Bone marrow (tissue), 2 donors: ENCODE measurements around the gene MZT2B.
"Not testable (repeated sequence)": the region's sequence is repeated elsewhere in the genome, so short reads cannot be mapped to it uniquely, and the experiment has no call there.

Experiments used
- DNase-seq, 2 donors: peaks; one replicate each; lab custom pipeline; 2025; lab: John Stamatoyannopoulos, UW

MZT2B gene

GRCh38 chr2:130152816-130153595 lies 29.1 kb upstream of the MZT2B start:
- no peak for DNase-seq

GRCh38 chr2:130153721-130154422 lies 28.2 kb upstream of the MZT2B start:
- not testable (repeated sequence) for DNase-seq

- DNase-seq: not testable (repeated sequence)
Measured at GRCh38 chr2:130154423-130154770, 27.7 kb upstream of the MZT2B start.

GRCh38 chr2:130154773-130155765 lies 27.0 kb upstream of the MZT2B start:
- no peak for DNase-seq

- DNase-seq: not testable (repeated sequence)
Measured at GRCh38 chr2:130155956-130156623, 26.0 kb upstream of the MZT2B start.

DNA sequence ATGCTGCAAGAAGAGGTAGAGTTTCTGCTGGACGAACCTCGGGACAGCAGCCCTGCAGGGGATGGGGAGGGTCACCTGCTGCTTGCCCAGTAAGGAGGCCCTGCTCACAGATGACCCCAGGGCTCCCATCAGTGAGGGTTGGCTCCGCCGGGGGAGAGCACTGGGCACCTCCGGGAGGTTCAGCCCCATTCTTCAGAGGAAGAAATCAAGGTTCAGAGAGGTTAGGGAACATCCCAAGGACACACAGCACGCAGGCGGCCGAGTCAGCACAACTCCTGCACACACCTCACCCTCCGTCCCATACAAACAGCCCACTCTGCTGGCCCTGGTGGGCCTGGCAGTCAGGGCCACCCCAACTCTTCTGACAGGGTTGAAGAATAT lies 25.4 kb upstream of the MZT2B start:
- no peak for DNase-seq

GRCh38 chr2:130157354-130157753 lies 24.7 kb upstream of the MZT2B start:
- DNase-seq: not testable (repeated sequence)

- not testable (repeated sequence) for DNase-seq
Measured at GRCh38 chr2:130157825-130158514, 24.1 kb upstream of the MZT2B start.

DNA sequence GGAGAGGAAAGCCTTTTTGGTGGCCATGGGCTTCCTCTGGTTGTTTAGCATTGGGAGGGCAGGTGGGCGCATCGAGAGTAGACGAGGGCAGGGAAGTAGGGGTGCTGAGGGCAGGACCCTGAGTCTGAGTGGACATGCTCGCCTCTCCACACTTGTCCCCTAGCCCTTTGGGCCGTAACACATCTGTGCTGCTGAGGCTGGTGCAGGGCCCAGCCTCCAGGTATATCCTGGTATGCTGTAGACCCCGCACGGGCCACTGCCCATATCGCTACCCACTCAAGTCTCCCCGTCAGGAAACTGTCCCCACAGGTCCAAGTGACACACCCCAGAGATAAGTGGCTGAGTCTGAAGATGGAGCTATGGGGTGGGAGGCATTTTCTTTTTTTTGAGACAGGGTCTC lies 23.4 kb upstream of the MZT2B start:
- DNase-seq: no peak

- DNase-seq: not testable (repeated sequence)
Measured at GRCh38 chr2:130159376-130159775, 22.7 kb upstream of the MZT2B start.

DNA sequence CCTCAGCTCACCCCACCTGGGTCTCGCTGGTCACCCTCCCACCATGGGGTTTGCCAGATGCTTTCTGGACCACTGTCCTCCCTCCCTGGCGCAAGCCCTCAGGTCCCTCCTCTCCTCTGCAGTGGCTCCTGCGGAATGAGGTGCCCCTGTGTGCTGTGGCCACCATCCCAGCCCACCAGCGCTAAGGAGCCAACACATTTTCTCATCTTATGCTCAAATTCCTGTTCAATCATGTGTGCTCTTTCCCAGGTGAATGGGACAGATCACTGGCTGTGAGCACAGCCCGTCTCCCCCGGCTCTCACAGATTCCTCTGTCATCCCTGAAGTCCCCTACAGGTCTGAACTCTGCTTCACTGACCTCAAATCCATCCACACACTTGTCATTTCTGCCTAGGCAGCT lies 21.9 kb upstream of the MZT2B start:
- no peak for DNase-seq

- DNase-seq: not testable (repeated sequence)
Measured at GRCh38 chr2:130160838-130161705, 21.0 kb upstream of the MZT2B start.

DNA sequence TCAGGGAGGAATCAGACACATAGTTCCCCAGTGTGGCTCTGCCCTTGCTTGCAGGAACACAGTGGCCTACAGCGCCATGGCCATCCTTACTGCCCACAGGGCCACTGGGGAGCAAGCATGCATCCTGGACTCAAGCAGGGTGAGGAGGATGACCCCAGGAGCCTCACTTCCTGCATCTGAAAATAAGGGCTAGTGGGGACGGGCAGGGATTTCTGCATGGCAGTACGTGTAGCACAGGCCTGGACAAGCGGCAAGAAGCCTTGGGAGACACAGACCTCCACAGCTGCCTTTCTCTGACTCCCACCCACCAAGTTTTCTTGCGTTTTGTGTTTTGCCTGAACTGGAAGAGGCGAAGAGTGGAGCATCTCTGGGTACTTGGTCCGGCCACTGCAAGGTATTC lies 19.6 kb upstream of the MZT2B start:
- not testable (repeated sequence) for DNase-seq

- no peak for DNase-seq
Measured at GRCh38 chr2:130162968-130163367, 19.1 kb upstream of the MZT2B start.

DNA sequence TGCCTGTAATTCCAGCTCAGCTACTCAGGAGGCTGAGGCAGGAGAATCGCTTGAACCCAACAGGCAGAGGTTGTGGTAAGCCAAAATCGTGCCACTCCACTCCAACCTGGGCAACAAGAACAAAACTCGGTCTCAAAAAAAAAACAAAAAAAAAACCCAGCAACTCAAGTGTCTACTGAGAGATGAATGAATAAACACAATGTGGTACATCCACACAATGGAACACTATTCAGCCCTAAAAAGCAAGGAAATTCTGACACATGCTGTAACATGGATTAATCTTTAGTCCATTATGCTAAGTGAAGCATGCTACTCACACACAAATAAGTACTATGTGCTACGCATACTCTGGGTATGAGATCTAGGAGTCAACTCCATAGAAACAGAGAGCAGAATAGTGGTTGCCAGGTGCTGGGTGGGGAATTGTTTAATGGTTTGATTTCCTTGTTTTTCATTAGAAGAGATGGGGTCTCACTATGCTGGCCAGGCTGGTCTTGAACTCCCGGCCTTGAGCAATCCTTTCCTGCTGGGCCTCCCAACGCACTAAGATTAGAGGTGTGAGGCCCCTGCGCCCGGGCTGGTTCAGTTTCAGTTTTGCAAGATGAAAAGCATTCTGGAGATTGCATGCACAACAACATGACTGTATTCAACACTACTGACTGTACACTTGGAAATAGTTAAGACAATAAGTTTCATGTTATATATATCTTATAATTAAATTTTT lies 16.6 kb upstream of the MZT2B start:
- DNase-seq: no peak

DNA sequence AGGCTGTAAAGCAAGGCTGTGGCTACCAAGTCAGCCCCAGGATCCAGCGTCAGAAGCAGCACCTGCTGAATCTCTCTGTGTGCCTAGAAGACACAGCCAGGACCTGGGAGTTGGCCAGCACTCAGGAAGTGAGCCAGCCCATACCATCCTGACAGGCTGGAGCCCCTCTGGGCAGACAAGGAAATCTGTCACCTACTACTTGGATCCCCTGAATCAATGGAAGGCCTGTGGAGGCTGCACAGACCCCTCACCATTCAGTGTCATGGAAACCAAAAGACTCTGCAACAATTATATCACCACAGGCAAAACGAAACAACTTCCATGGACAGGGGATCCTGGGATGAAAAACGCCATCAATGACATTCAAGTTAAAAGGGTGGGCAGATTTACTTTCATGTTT lies 15.5 kb upstream of the MZT2B start:
- not testable (repeated sequence) for DNase-seq

- not testable (repeated sequence) for DNase-seq
Measured at GRCh38 chr2:130169163-130169562, 12.9 kb upstream of the MZT2B start.

DNA sequence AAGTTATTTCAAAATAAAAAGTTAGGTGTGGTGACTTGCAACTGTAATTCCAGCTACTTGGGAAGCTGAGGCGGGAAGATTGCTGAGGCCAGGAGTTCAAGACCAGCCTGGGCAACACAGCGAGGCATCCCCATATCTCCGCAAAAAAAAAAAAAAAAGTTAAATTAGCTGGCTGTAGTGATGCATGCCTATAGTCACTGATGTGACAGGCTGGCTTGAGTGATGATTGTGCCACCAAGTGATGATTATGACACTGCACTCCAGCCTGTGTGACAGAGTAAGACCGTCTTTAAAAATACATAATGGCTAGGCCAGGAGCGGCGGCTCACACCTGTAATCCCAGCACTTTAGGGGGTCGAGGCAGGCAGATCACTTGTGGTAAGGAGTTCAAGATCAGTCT lies 12.2 kb upstream of the MZT2B start:
- DNase-seq: no peak

- not testable (repeated sequence) for DNase-seq
Measured at GRCh38 chr2:130174866-130175265, 7.2 kb upstream of the MZT2B start.
